ENCODE data around the gene SYNE1. TPM values are rescaled to one million over a fixed set of nuclear protein-coding genes. Genes with fewer than 3 reads are reported as not detected.

SYNE1 gene
- total RNA-seq, 2 donors from 2014 or later: 135 to 184 TPM

GRCh38 chr6:152071843-152072242 lies 565.3 kb downstream of the SYNE1 start:
- no peak for DNase-seq (ENCODE audit: low spot score)
- intact Hi-C loops (cut with DNase I): no loop called here

Other genes with a start within 250 kb of the SYNE1 start
- 10 to 100 TPM; 13.2 to 13.6 TPM for gene MYCT1, start 60.5 kb upstream of the SYNE1 start, total RNA-seq
- under 1 TPM; 0.32 to 0.57 TPM for gene VIP, start 113.4 kb upstream of the SYNE1 start, total RNA-seq

Measured in posterior vena cava (tissue), 2 donors.